CD4-positive, alpha-beta T cell treated with Interleukin-1 beta for 1 hour (primary cell): ENCODE measurements around the gene OSBPL3.
A peak's percentile ranks its signal among the peaks of the same experiment; 100 is the strongest.

Source experiments
- DNase-seq, 2 donors: peaks; one replicate each; pipeline ENCODE4 v3.0.0-alpha.2; 2020 to 2022

The OSBPL3 gene

DNA sequence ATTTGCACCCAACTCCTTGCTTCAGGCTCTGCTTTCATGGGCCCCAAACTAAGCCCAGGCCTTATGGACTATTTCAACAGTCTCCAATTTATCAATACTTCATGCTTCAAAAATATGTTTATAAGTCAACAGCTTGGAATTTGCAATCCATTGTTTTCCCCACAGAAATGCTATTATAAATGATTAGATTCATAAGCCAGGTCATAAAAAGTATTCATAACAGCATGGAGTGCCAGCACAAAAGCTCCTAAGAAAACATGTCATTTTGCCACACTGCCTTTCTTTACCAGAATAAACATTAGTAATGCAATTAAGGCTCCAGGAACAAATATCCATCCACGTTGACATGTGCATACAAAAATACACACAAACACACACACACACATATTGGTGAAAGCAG is 30.1 kb downstream of the OSBPL3 start:
- DNase-seq: no peak

DNA sequence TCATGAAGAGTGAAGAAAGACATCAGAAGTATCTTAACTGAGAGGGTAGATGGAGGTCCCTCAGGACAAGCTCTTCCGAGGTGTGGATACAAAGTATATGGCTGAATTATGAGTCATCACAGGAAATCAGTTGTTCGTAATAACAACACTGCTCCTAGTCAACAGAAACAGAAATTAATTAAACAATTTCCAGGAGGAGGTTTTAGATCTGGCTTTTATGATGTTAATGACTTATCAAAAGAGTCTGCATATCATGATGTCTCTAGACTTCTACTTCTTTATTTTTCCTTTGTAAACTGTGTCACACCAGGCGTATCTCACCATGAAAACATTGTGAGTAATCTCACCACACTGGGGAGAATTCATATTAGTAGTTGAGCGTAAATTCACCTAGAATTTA is 31.2 kb downstream of the OSBPL3 start:
- DNase-seq: no peak

DNA sequence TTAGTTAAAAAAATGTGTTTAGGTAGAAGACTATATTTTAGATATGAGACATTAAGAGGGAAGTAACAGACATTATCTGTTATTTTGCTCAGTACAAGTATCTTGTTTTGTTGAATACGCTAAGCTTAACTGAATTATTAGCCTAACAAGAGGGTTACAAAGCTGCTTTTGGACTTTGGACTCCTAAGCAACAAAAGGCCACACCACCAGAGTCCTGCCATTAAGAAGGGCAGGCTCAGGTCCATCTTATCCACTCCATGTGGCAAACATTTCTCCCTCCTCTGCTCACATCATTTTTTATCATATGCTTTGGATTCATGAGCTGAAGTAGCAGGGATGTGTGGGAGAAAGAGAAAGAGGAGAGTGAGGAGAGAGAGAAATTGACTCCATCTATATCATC is 33.5 kb downstream of the OSBPL3 start:
- DNase-seq: no peak

DNA sequence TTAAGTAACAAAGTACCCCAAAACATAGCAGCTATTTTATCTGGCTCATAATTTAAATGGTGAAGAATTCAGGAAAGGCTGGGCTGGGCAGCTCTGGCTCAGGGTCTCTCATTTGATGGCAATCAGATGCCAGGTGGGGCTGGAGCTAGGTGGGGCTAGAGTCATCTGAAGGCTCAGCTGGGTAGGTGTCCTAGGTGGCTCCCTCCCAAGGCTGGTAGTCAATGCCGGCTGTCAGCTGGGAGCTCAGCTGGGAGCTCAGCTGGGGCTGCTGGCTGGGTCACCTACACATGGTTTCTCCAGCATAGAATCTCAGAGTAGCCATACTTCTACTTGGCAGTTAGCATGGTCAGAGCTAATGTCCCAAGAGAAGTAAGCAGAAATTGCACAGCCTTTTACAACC is 34.1 kb downstream of the OSBPL3 start:
- DNase-seq: no peak

DNA sequence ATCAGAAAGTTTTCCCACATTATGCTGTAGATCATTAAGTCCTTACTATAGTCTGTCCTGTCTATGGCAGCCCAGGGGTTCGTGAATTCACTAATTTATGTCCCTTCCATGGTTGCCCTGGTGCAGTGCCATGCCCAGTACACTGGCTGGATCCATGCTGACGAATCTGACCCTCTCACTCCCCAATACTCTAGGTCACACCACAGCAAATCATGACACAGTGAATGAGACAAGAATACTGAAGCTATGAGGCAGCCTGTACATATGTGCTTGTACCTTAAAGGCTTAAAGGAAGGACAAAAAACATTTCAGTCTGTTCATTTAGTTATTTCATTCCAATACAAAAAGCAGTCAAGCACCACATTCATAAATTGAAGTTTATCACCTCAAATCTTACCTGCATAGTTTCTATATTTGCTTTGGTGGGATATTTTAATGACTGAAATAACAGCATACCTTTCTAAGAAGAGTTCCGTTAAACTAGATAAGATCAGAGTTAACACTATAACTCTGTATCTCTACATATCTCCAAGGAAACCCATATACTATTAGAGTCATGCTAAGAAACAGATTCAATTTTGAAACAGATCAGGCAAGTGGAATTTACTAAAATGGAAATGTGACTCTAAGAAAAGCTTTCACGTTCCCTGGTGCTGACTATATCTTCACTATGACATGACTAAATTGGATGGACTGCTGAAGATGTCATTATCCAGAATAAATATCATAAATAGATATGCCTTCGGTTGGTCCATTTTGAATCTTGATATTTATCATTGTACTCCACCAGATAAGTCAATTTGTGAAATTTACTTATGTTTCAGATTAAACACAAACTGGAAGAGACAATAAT is 36.7 kb downstream of the OSBPL3 start:
- DNase-seq: no peak

DNA sequence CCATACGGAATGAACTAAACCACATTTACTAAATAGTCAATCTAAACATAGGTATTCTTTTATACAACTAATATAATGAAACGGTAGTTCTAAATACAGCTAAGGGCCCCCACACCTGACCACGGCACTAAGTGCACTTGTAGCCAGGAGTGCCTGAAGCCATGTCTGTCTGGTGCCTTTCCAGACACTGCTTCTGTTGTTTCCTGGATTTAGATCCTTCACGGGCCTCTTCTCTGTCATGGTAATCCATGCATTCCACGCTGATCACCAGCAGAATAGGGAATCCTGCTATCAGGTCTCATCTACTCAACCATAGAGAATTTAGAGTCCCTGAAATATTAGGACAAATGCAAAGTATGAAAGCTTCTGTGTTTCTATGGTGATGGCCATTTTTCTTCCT is 37.8 kb downstream of the OSBPL3 start:
- no peak for DNase-seq

DNA sequence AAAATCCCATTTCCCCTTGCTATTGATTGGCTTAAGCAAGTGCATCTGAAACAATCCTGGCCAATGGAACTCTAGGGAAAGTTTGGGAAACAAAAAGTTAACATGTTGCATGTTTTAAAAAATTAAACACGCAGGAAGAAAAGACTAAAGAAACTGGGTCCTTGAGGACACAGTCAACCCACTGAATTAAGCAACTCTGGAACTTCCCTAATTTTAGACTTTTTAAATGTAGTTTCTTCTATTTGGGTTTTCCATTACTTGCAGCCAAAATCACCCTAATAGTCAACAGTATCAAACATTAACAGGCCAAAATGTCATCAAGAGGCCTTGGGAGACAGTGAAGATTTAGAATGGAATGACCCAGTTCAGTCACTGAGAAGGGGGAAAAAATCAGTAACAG is 40.6 kb downstream of the OSBPL3 start:
- no peak for DNase-seq

DNA sequence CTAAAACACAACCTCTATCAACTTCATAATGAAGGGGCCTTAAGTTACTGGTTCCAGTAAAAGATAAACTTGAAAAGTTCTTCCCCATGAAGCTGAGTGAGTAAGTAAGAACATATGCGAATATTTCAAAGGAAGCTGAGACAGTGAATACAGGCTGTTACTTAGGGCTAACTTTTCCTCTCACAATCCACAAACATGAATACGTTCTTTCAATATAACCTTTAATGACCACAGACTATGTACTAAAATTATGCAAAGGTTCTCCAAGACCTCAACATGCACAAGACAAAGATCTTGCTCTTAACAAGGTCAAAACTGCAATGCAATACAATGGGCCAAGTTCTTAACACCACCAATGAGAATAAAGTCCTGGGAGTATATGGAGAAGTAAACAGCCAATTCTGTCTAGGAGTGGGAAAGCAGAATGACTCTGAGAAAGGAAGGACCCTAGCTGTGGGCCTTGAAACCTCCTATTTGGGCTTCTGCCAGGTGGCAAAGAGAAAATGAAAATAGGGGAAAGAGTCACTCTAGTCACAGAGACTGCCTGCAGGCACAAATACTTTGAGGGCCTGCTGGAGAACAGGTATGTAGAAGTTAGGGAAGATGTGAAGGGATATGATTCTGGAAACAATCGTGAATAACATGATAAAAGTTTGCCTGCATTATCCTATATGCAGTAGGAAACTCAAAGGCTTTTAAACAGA is 43.7 kb downstream of the OSBPL3 start:
- DNase-seq: no peak

DNA sequence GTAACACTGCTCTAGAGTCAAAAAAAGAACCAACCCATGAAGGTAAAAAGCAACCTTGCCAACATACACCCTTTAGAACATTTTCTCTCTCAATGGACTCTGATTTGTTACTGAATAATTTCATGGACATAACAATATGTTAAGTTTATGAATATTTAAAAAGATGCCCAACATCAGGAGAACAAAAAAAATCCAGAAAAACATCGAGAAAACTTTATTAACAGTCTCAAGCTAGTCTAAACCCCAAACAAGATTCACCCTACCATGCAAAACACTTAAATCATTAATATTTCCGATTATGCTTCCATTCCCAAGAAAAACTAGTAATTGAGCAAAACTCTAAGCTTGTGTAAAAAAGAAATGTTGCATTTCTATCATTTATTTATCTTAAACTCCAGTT is 46.7 kb downstream of the OSBPL3 start:
- DNase-seq: no peak

DNA sequence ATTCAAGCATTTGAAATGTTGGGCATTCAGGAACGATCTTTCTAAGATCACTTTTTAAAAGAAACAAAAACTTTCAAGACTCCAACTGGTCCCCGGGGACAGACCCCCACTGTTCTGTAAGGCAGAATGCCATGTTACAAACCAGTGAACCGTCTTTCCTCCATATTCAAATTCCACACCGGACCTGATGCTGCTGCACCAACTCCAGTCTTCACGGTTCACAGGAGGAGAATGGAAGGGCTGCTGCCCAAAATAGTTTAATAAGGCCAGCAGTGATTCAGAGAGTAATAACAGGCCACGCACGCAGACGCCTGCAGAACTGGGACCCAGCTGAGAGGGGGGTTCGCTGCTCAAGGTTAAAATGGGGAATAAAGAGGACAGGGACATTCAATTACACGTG is 47.2 kb downstream of the OSBPL3 start:
- DNase-seq: no peak

DNA sequence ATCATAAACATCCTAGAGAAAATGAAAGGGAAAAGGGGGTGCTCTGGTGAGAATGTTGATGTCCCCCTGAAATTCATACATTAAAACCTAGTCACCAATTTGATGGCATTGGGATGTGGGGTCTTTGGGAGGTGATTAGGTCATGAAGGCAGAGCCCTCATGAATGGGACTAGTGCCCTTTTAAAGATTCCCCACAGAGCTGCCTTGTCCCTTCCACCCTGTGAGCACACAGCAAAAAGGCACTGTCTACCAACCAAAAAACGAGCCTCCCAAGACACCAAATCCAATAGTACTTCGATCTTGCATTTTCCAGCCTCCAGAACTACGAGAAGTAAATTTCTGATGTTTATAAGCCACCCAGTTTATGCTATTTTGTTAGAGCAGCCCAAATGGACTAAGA is 47.6 kb downstream of the OSBPL3 start:
- DNase-seq: no peak

DNA sequence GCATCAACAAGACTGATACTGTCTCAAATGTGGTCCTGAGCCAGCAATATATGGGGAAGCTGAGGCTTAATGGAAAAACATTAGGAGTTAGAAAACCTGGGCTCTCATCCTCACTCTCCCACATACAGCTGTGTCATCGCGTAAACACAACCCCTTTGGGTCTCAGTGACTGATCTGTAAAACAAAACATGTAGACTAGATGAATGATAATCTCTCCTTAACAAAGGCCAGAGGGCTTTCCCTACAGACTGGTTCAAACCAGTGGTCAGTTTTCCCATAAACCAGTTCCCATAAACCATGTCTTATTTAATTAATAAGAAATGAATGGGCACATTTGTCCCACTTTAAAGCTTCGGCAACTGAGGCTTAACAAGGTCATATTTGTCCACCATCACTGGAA is 48.1 kb downstream of the OSBPL3 start:
- no peak for DNase-seq

DNA sequence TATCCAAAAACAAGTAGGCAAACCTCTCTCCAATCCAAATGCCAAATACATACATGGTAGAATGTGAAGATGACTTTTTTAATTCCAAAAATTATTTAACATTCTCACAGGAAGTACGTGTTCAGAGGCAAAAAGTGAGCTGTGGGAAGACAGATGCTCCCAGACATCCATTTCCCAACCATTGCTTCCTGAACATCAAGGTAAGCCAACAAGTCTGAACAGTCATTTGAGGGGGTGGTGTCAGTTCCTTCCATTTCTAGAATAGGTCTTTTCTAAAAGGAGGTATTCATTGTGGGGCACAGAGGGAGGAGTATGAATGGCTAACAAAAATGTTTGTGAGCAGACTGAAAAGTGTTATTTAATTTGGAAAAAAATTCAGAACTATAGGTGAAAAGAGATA is 49.1 kb downstream of the OSBPL3 start:
- no peak for DNase-seq

DNA sequence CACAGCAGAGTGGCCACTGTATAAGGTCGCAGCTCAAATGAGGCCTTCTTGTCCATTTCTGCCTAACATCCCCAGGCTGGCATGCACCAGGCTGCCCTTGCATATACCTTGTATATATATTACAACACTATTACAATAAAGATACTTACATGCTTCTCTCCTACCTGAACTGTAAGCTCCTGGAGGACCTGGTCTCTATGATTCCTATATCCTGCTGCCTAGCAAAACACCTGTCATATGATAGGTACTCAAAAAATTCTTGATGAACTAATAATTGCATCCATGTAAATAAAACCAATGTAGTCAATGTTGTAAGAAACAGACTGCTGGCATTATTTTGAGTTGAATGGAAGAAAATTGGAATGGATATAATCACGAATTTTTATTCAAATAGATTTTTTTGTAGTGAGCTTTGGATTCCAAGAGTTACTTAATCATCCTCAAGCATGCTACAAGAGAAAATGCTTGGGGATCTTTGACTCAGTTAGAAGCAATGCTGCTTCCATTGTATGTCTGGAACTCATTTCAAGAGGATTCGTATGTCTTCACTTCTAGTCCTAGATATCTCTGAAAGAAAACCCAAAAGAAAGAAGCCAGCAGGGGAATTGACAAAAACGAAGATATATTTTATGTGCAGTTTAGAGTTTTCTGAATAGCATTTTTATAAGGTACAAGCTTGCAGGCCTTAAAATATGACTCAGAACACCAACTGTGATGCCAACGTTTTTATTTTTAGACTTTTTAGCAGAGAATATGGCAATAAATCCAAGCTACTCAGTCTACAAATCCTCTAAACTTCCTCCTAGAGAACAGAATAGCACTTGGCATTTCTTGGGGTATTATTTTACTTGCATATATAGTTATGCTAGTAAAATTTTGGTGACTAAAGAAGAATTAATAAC is 53.1 kb downstream of the OSBPL3 start:
- DNase-seq: no peak

DNA sequence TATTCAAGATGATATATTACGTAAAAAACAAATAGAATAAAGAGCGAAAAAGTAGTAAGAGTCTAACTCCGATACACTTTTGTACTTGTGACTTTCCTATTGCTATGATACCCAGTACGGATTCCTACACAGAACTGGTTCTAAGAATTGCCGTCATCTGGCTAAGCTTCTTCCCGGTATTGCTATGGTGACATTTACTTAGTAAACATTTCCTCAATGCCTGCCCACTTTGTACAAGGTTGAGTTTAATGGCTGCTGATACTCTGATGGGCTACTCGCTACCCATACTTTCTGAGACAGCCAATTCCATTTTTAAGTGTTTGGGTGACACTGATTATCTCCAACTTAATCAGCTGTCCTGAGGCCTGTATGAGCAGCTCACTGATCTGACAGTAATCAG is 55.6 kb downstream of the OSBPL3 start:
- DNase-seq: peak in 1 of 2 donors; percentile 58

DNA sequence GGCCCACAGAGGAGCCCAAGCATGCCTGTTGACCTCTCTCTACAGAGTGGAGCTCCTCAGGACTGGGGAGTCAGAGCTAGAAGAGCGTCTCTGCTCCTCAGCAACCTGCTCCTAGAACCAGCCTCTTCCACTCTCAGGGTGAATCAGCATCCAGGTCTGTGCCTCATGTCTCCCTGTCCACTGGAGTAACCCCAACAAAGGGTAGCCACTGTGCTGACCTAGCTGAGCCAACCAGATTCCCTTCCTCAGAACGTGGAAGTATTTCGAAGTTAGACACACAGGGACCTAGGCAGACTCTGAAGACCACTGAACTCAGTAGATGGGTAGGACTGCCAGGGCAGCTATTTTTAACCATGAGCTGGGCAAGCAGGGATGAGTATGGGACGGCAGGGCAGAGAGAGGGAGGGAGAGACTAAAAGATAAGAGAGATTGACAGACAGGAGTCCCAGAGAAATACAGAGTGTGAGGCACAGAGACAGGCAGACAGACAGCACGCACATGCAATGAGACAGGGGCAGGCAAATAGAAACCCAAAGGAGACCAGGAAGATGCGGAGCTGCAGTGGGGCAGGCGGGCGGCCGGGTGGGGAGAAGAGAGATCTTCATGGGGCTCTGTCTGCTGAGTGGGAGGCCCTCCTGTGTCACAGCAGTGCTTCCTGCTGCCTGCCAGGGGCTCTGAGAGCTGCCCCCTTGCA is 56.7 kb downstream of the OSBPL3 start:
- no peak for DNase-seq

DNA sequence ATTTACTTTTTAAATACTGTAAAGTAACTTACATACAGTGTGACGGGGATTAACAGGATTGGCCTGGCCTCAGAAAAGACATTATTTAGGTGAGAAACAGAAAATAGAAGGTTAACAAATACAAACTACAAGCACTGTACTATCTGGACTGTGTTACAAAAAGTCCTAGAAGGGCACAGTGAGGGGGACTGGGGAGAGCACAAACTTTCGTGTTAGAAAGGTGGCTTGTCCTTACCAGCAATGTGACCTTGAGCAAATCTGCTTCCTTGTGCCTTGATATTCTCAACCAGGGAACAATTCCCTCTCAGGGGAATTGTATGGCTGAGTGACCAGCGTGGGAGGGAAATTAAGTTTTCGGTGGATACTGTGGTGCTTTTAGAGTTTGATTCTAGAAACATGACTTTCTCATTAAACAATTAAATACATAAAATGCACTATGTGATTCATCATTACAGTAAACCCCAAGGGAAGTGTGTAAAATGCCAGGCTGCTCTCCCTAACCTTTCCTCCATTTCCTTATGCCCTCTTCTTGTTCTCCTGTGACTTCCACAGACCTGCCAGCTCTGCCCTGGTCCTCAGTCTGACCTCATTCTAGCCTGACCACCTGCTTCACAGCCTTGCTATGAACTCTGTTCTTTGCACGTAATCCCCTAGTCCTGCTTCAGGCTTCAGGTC is 57.7 kb downstream of the OSBPL3 start:
- no peak for DNase-seq

DNA sequence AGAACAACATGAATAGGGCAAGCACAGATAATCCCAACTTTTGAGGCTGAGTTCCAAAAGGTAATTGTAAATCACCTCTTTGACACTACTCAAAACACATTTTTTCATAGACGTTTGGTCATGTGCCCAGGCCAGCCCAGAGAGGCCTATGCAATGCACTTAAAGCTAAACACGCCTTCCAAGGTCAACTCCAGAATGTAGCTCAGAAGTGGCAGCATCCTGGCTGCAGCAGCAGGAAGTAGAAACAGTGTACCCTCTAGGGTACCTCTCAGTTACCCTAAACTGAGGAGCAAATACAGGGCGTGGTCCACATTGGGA is 58.7 kb downstream of the OSBPL3 start:
- no peak for DNase-seq

DNA sequence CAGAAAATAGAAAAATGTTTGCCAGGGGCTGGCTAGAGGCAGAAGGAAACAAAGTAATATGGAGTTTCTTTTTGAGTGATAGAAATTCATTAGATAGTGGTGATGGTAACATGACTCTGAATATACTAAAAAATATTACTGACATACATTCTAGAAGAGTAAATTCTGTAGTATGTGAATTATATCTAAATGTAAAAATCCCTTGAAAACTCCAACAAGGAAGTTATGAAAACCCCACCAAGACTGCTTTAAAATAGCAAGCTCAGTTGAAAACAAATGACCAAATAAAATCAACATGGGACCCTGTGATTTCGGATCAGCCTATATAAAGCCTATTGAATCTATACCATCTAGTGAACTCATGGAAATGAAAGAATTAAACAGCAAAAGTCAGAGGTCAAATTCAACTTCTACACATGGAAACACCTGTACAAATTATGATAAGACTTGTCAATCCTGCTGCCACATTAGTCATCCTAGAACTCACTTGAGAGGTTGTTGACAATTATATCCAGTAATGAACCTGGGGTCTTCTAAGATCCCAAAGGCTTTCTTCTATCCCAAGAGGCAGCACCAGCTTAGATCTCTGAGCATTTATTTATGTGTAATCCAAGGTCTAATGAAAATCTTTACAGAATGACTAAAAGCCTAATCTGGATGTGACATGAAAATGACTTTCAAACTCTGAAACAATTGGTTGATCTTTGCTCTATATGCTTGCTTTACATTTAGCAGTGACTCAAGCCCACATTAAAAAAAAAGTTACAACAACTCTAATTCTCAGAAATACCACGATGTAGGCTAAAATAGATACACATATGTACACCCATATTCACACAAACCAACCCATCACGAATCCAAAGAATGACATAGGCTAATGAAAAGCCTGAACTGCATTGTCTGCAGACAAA is 59.3 kb downstream of the OSBPL3 start:
- DNase-seq: no peak

DNA sequence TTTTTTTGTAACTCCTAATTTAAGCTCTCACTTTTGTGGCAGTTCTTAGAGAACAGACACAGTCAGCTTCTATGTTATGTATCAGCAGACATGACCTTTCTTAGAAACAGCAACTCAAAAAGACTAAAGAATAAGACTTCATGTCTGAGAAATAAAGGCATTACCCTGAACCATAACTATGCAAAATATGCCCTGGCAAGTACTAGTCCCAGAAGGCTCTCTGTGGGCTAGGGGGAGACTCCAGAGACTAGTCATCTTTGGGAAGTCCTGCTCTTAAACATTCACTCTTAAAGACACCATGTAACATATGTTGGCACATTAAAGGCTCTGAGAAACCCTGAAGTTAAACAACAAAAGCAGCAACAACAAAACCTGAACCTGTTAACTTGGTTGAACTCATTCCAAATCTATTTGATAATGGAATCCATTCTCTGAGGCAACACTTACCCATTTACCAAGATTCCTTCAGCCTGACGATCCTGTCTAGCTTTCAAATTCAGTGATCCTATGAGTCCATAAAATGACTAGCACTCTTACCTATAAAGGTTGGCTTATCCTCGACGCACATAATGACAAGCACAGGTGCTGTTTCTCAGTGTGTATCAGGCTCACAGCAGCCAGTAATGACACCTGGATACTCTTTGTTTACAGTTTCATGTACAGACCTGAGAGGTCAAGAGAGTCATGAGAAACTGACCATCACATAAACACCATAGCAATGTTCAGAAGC is 62.3 kb downstream of the OSBPL3 start:
- no peak for DNase-seq
